ENCODE measurements around the gene RRBP1.

RRBP1 gene

GRCh38 chr20:17679941-17680835, 1.9 kb downstream of the RRBP1 start:
- H3K27ac ChIP-seq (ENCODE audit: low read length) = no peak overlapping the region
- peaks cover 16% of the 10 kb centered on the region for H4K20me1 ChIP-seq (ENCODE audit: insufficient read depth, low read length)
- peaks cover 3% of the 10 kb centered on the region; the same call in 1 of the 2 replicates for H3K79me2 ChIP-seq (ENCODE audit: low read length)
- peaks cover 12% of the 10 kb centered on the region for H3K4me1 ChIP-seq (ENCODE audit: low read length)
- no peak overlapping the region for H2AFZ ChIP-seq (ENCODE audit: low read depth, low read length)
- peak overlapping the region; percentile 98 for H3K4me2 ChIP-seq (ENCODE audit: low read length)
- peaks cover 19% of the 10 kb centered on the region for H3K27me3 ChIP-seq (ENCODE audit: low read depth, low read length)
- H3K4me3 ChIP-seq (ENCODE audit: low read length) = peak overlapping the region; percentile 76
- peak overlapping the region; percentile 71 for H3K9ac ChIP-seq (ENCODE audit: low read length)
- peaks cover 6% of the 10 kb centered on the region for H3K36me3 ChIP-seq (replicated peaks; ENCODE audit: low read depth, low read length)
- no peaks in the 10 kb centered on the region for H3K9me3 ChIP-seq (ENCODE audit: insufficient read depth, low read length)
- no peak for TF ChIP-seq CTCF (IDR thresholded peaks at IDR 0.05; ENCODE audit: low read depth, low read length)
- no peak for TF ChIP-seq EZH2phosphoT487 (IDR thresholded peaks at IDR 0.05; ENCODE audit: low read depth)

- Histone ChIP-seq H2AFZ (ENCODE audit: low read depth, low read length) (no peak overlapping the region), H3K27me3 (ENCODE audit: low read depth, low read length) (peaks cover 8% of the 10 kb centered on the region), H3K4me1 (ENCODE audit: low read length) (peaks cover 12% of the 10 kb centered on the region), H3K4me2 (ENCODE audit: low read length) (no peak overlapping the region), H3K27ac (ENCODE audit: low read length) (no peak overlapping the region), H4K20me1 (ENCODE audit: insufficient read depth, low read length) (peaks cover 16% of the 10 kb centered on the region), H3K9ac (ENCODE audit: low read length) (no peak overlapping the region), H3K4me3 (ENCODE audit: low read length) (no peak overlapping the region), H3K79me2 (ENCODE audit: low read length) (peaks cover 3% of the 10 kb centered on the region; the same call in 1 of the 2 replicates), H3K9me3 (ENCODE audit: insufficient read depth, low read length) (no peaks in the 10 kb centered on the region), H3K36me3 (replicated peaks; ENCODE audit: low read depth, low read length) (peaks cover 6% of the 10 kb centered on the region)
- no peak for TF ChIP-seq EZH2phosphoT487 (IDR thresholded peaks at IDR 0.05; ENCODE audit: low read depth)
- no peak for TF ChIP-seq CTCF (IDR thresholded peaks at IDR 0.05; ENCODE audit: low read depth, low read length)
These were observed 3.2 kb downstream of the RRBP1 start for GRCh38 chr20:17678886-17679285.

GRCh38 chr20:17678295-17678694, 3.7 kb downstream of the RRBP1 start:
- Histone ChIP-seq H3K79me2 (ENCODE audit: low read length) (peaks cover 3% of the 10 kb centered on the region; the same call in 1 of the 2 replicates), H3K4me2 (ENCODE audit: low read length) (no peak overlapping the region), H2AFZ (ENCODE audit: low read depth, low read length) (no peak overlapping the region), H3K9ac (ENCODE audit: low read length) (no peak overlapping the region), H3K27ac (ENCODE audit: low read length) (no peak overlapping the region), H3K27me3 (ENCODE audit: low read depth, low read length) (peaks cover 2% of the 10 kb centered on the region), H3K36me3 (replicated peaks; ENCODE audit: low read depth, low read length) (peaks cover 6% of the 10 kb centered on the region), H3K9me3 (ENCODE audit: insufficient read depth, low read length) (no peaks in the 10 kb centered on the region), H3K4me1 (ENCODE audit: low read length) (peaks cover 12% of the 10 kb centered on the region), H4K20me1 (ENCODE audit: insufficient read depth, low read length) (peaks cover 16% of the 10 kb centered on the region), H3K4me3 (ENCODE audit: low read length) (no peak overlapping the region)
- TF ChIP-seq EZH2phosphoT487 (IDR thresholded peaks at IDR 0.05; ENCODE audit: low read depth) = no peak
- TF ChIP-seq CTCF (IDR thresholded peaks at IDR 0.05; ENCODE audit: low read depth, low read length) = no peak

GRCh38 chr20:17676942-17677341, 5.1 kb downstream of the RRBP1 start:
- TF ChIP-seq EZH2phosphoT487 (IDR thresholded peaks at IDR 0.05; ENCODE audit: low read depth) (no peak), CTCF (IDR thresholded peaks at IDR 0.05; ENCODE audit: low read depth, low read length) (no peak)
- H3K27ac ChIP-seq (ENCODE audit: low read length) = no peak overlapping the region
- H3K79me2 ChIP-seq (ENCODE audit: low read length) = peaks cover 3% of the 10 kb centered on the region; the same call in 1 of the 2 replicates
- H2AFZ ChIP-seq (ENCODE audit: low read depth, low read length) = no peak overlapping the region
- H3K4me1 ChIP-seq (ENCODE audit: low read length) = peaks cover 8% of the 10 kb centered on the region; the same call in 1 of the 2 replicates
- no peak overlapping the region for H3K4me2 ChIP-seq (ENCODE audit: low read length)
- no peaks in the 10 kb centered on the region for H3K27me3 ChIP-seq (ENCODE audit: low read depth, low read length)
- no peak overlapping the region for H3K4me3 ChIP-seq (ENCODE audit: low read length)
- H4K20me1 ChIP-seq (ENCODE audit: insufficient read depth, low read length) = peaks cover 17% of the 10 kb centered on the region
- no peak overlapping the region for H3K9ac ChIP-seq (ENCODE audit: low read length)
- peaks cover 6% of the 10 kb centered on the region for H3K36me3 ChIP-seq (replicated peaks; ENCODE audit: low read depth, low read length)
- no peaks in the 10 kb centered on the region for H3K9me3 ChIP-seq (ENCODE audit: insufficient read depth, low read length)

Measured in OCI-LY3 (cell line).